C4-2B (cell line): ENCODE measurements around the gene RBFOX1.

ENCODE experiments used
- CTCF ChIP-seq: fragments of 450-650 bp; conservative IDR thresholded peaks from 2 replicates; pipeline ENCODE4 v1.5.1; 2017; ENCODE audit warnings: mild to moderate bottlenecking
- ZFX ChIP-seq: fragments of 450-650 bp; IDR thresholded peaks from 2 replicates; pipeline ENCODE4 v1.6.1; 2017

GRCh38 chr16:7458144-7458543 lies 125.5 kb downstream of the RBFOX1 start:
- TF ChIP-seq CTCF (no peak), ZFX (no peak)
